Fibroblast of lung (primary cell): ENCODE results near the gene RAB42. TPM values are rescaled to one million over a fixed set of nuclear protein-coding genes. Genes with fewer than 3 reads are reported as not detected.
"Not testable (repeated sequence)": the region's sequence is repeated elsewhere in the genome, so short reads cannot be mapped to it uniquely, and the experiment has no call there.

Source experiments
- DNase-seq, 2 donors: peaks; one replicate each; pipeline versions ENCODE4 v3.0.0 to v3.0.0-alpha.2; 2010; ENCODE audit warnings: low read depth in 2 of 2
- H2AFZ ChIP-seq: 2 replicates; pipeline ENCODE4 v1.5.1; 2012; ENCODE audit warnings: low read length, control low read depth, inconsistent platforms
- H3K27ac ChIP-seq: 2 replicates; pipeline ENCODE4 v1.5.1; 2011; ENCODE audit warnings: low read length, control low read depth; ENCODE audit not compliant: insufficient read depth
- H3K27me3 ChIP-seq: 2 replicates; pipeline ENCODE4 v1.5.1; 2011; ENCODE audit warnings: mild to moderate bottlenecking, low read length; ENCODE audit not compliant: control insufficient read depth, insufficient read depth
- H3K36me3 ChIP-seq: 2 replicates; pipeline ENCODE4 v1.5.1; 2011; ENCODE audit warnings: low read length; ENCODE audit not compliant: control insufficient read depth, insufficient read depth
- H3K4me1 ChIP-seq: 2 replicates; pipeline ENCODE4 v1.5.1; 2011; ENCODE audit warnings: low read length; ENCODE audit not compliant: control insufficient read depth, insufficient read depth; ENCODE audit errors: extremely low read depth
- H3K4me2 ChIP-seq: 2 replicates; pipeline ENCODE4 v1.5.1; 2011; ENCODE audit warnings: low read length, control low read depth; ENCODE audit not compliant: insufficient read depth; ENCODE audit errors: extremely low read depth
- H3K4me3 ChIP-seq, 4 experiments: fragments of 200-600 bp in 1 of 4; sonication (generic) in 1 of 4; replicated peaks in 1 of 4; 2 replicates each; pipeline ENCODE4 v1.5.1; 2011 to 2016; ENCODE audit warnings: low read length in 4 of 4, low read depth in 3 of 4, mild to moderate bottlenecking in 3 of 4, control low read depth in 2 of 4, inconsistent platforms in 1 of 4, mixed read lengths in 1 of 4; ENCODE audit not compliant: insufficient read depth in 1 of 4; ENCODE audit errors: control extremely low read depth in 1 of 4
- H3K79me2 ChIP-seq: 2 replicates; pipeline ENCODE4 v1.5.1; 2012; ENCODE audit warnings: mild to moderate bottlenecking, low read length, inconsistent platforms; ENCODE audit not compliant: control insufficient read depth, insufficient read depth
- H3K9ac ChIP-seq: 2 replicates; pipeline ENCODE4 v1.5.1; 2011; ENCODE audit warnings: mild to moderate bottlenecking, low read length, control low read depth; ENCODE audit not compliant: insufficient read depth
- H3K9me3 ChIP-seq: 2 replicates; pipeline ENCODE4 v1.5.1; 2012; ENCODE audit warnings: low read depth, low read length; ENCODE audit not compliant: control insufficient read depth, insufficient read depth
- H4K20me1 ChIP-seq: 2 replicates; pipeline ENCODE4 v1.5.1; 2011; ENCODE audit warnings: low read length; ENCODE audit not compliant: control insufficient read depth, insufficient read depth; ENCODE audit errors: extremely low read depth
- CTCF ChIP-seq, 2 donors: IDR thresholded peaks in 1 of 2; conservative IDR thresholded peaks in 1 of 2; 1 replicate in 1 of 2; 2 replicates in 1 of 2; pipeline ENCODE4 v1.5.1; 2011 to 2012; ENCODE audit warnings: low read length in 2 of 2, control low read depth in 1 of 2, inconsistent platforms in 1 of 2, low read depth in 1 of 2, mild to moderate bottlenecking in 1 of 2
- EZH2 ChIP-seq: IDR thresholded peaks from 2 replicates; pipeline ENCODE4 v1.5.1; 2012; ENCODE audit warnings: low read length, control low read depth, mild to moderate bottlenecking; ENCODE audit errors: missing control alignments
- polyA plus RNA-seq, 2 donors: library from polyadenylated mRNA; depleted of rRNA in 1 of 2; stranded (reverse) in 1 of 2; unstranded in 1 of 2; fragments of >200 nt; gene quantifications; 2 replicates each; pipeline ENCODE4 v1.2.1, GENCODE V29; 2011 to 2012; ENCODE audit warnings: missing spikeins in 1 of 2
- total RNA-seq: library from RNA; depleted of rRNA; stranded (reverse); fragments of >200 nt; gene quantifications from 2 replicates; pipeline ENCODE4 v1.2.1, GENCODE V29; 2014

Gene RAB42
- total and polyA plus RNA-seq, 2 donors (not counting 1 experiment from before 2014, with no cell fraction given): 3.4 to 5.8 TPM

- Histone ChIP-seq H3K4me2 (no peak overlapping the region), H3K27me3 (no peaks in the 10 kb centered on the region), H3K9ac (no peak overlapping the region), H3K9me3 (no peaks in the 10 kb centered on the region), H3K4me1 (no peaks in the 10 kb centered on the region), H3K36me3 (peaks cover 16% of the 10 kb centered on the region), H3K79me2 (no peaks in the 10 kb centered on the region), H2AFZ (no peak overlapping the region), H3K27ac (no peak overlapping the region), H4K20me1 (no peaks in the 10 kb centered on the region), H3K4me3 (no peak overlapping the region)
- no peak for TF ChIP-seq EZH2
- DNase-seq: no peak
Observed at GRCh38 chr1:28566931-28567330, 25.1 kb upstream of the RAB42 start.

DNA sequence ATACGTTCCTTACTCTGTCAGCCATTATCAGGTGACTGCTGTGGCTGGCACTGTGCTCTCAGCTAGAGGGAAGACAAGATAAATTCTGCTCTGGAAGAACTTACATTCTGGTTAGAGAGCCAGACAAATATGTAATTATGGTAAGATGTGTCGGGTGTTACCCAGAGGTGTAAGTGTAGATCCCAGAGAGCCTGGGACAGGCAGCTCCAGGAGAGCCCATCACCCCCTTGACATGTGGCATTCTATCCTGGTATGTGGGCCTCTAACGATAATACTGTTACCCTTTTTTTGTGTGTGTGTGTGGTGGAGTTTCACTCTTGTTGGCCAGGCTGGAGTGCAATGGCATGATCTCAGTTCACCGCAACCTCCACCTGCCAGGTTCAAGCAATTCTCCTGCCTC lies 20.2 kb upstream of the RAB42 start:
- TF ChIP-seq CTCF (conservative IDR thresholded peaks at IDR 0.05 in 1 of 2, IDR thresholded peaks at IDR 0.05 in 1 of 2; ENCODE audit: low read depth in 1 of 2, low read length in 2 of 2) (no peak), EZH2 (no peak)
- H4K20me1 ChIP-seq: no peaks in the 10 kb centered on the region

GRCh38 chr1:28572891-28573290 lies 19.2 kb upstream of the RAB42 start:
- not testable (repeated sequence) for H3K27ac ChIP-seq, H3K4me2 ChIP-seq, H3K27me3 ChIP-seq, H3K4me1 ChIP-seq, H3K36me3 ChIP-seq, H3K9me3 ChIP-seq, H3K9ac ChIP-seq, H3K4me3 ChIP-seq, H4K20me1 ChIP-seq, H3K79me2 ChIP-seq, H2AFZ ChIP-seq
- DNase-seq: peak; percentile 44 to 78

More for the DNA sequence above, 20.2 kb upstream of the RAB42 start:
- no peak overlapping the region for H3K4me3 ChIP-seq
- no peaks in the 10 kb centered on the region for H3K9me3 ChIP-seq
- H3K36me3 ChIP-seq: peaks cover 8% of the 10 kb centered on the region
- no peak overlapping the region for H3K9ac ChIP-seq
- no peak overlapping the region for H3K4me2 ChIP-seq
- H3K79me2 ChIP-seq: no peaks in the 10 kb centered on the region
- H3K27ac ChIP-seq: no peak overlapping the region
- DNase-seq: no peak
- H3K4me1 ChIP-seq: no peaks in the 10 kb centered on the region
- H2AFZ ChIP-seq: no peak overlapping the region
- H3K27me3 ChIP-seq: no peaks in the 10 kb centered on the region

DNA sequence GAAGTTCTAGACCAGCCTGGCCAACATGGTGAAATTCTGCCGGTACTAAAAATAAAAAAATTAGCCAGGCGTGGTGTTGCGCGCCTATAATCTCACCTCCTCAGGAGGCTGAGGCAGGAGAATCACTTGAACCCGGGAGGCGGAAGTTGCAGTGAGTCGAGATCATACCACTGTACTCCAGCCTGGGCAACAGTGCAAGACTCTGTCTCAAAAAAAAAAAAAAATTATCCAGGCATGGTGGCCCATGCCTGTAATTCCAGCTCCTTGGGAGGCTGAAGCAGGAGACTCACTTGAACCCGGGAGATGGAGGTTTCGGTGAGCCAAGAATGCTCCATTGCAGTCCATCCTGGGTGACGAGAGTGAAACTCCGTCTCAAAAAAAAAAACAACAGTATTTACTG lies 18.5 kb upstream of the RAB42 start:
- Histone ChIP-seq H3K4me3 (no peak overlapping the region), H3K27ac (no peak overlapping the region), H3K9ac (no peak overlapping the region), H3K79me2 (peaks cover under 1% of the 10 kb centered on the region), H2AFZ (no peak overlapping the region), H3K4me2 (no peak overlapping the region), H3K27me3 (no peaks in the 10 kb centered on the region), H3K9me3 (no peaks in the 10 kb centered on the region), H3K4me1 (no peaks in the 10 kb centered on the region), H3K36me3 (peaks cover 8% of the 10 kb centered on the region), H4K20me1 (no peaks in the 10 kb centered on the region)
- DNase-seq: no peak
- TF ChIP-seq EZH2: no peak
- TF ChIP-seq CTCF (conservative IDR thresholded peaks at IDR 0.05 in 1 of 2, IDR thresholded peaks at IDR 0.05 in 1 of 2; ENCODE audit: low read depth in 1 of 2, low read length in 2 of 2): no peak
